Liver (tissue), 9 donors: ENCODE data around the gene JAG2. TPM values are rescaled to one million over a fixed set of nuclear protein-coding genes. Genes with fewer than 3 reads are reported as not detected.

Experiments used
- DNase-seq: peaks from one replicate; pipeline ENCODE4 v3.0.0-alpha.2; 2017; ENCODE audit warnings: low spot score
- H3K27ac ChIP-seq, 2 donors: one replicate each; pipeline ENCODE4 v1.7.0; 2013; ENCODE audit warnings: inconsistent platforms in 2 of 2, low read length in 2 of 2, control low read depth in 1 of 2, low read depth in 1 of 2, mild to moderate bottlenecking in 1 of 2
- H3K27me3 ChIP-seq, 4 donors: one replicate each; pipeline versions ENCODE4 v1.6.1 to v1.7.0; 2013; ENCODE audit warnings: low read length in 3 of 4, inconsistent platforms in 1 of 4, mild to moderate bottlenecking in 1 of 4, moderate library complexity in 1 of 4; ENCODE audit not compliant: control insufficient read depth in 4 of 4, insufficient read depth in 4 of 4
- H3K36me3 ChIP-seq, 4 donors: one replicate each; pipeline versions ENCODE4 v1.6.1 to v1.7.0; 2013; ENCODE audit warnings: low read length in 3 of 4, mild to moderate bottlenecking in 3 of 4, low read depth in 1 of 4, moderate library complexity in 1 of 4; ENCODE audit not compliant: control insufficient read depth in 4 of 4, insufficient read depth in 3 of 4
- H3K4me1 ChIP-seq, 4 donors: one replicate each; pipeline versions ENCODE4 v1.6.1 to v1.7.0; 2013; ENCODE audit warnings: low read length in 3 of 4, mild to moderate bottlenecking in 3 of 4, moderate library complexity in 1 of 4; ENCODE audit not compliant: control insufficient read depth in 4 of 4, insufficient read depth in 4 of 4
- H3K4me3 ChIP-seq, 3 donors: one replicate each; pipeline versions ENCODE4 v1.6.1 to v1.7.0; 2013; ENCODE audit warnings: low read length in 3 of 3, control low read depth in 1 of 3, low read depth in 1 of 3, mild to moderate bottlenecking in 1 of 3
- H3K9ac ChIP-seq, 2 donors: one replicate each; pipeline ENCODE4 v1.7.0; 2013; ENCODE audit warnings: low read length in 2 of 2, mild to moderate bottlenecking in 2 of 2, moderate library complexity in 2 of 2, control low read depth in 1 of 2, low read depth in 1 of 2
- H3K9me3 ChIP-seq, 4 donors: one replicate each; pipeline versions ENCODE4 v1.6.1 to v1.7.0; 2013; ENCODE audit warnings: low read length in 3 of 4; ENCODE audit not compliant: control insufficient read depth in 4 of 4
- ATF3 ChIP-seq: IDR thresholded peaks from 2 replicates; pipeline ENCODE4 v1.6.1; 2016; ENCODE audit warnings: antibody characterized with exemption
- CTCF ChIP-seq: fragments of 150-350 bp; IDR thresholded peaks from 2 replicates; pipeline ENCODE4 v1.5.1; 2017; ENCODE audit warnings: improper control_type of control experiment, low read depth, low read length; ENCODE audit not compliant: missing input control
- EGR1 ChIP-seq, 2 donors: IDR thresholded peaks; 2 replicates each; pipeline ENCODE4 v1.6.1; 2016 to 2018; ENCODE audit warnings: antibody characterized with exemption in 2 of 2, low read depth in 2 of 2
- FOXA1 ChIP-seq: IDR thresholded peaks from 2 replicates; pipeline ENCODE4 v1.6.1; 2016; ENCODE audit warnings: antibody characterized with exemption
- FOXA2 ChIP-seq: IDR thresholded peaks from 2 replicates; pipeline ENCODE4 v1.6.1; 2016; ENCODE audit warnings: antibody characterized with exemption
- GABPA ChIP-seq, 2 donors: IDR thresholded peaks in 1 of 2; conservative IDR thresholded peaks in 1 of 2; 2 replicates each; pipeline ENCODE4 v1.6.1; 2016; ENCODE audit warnings: antibody characterized with exemption in 2 of 2, mild to moderate bottlenecking in 1 of 2, moderate library complexity in 1 of 2
- HNF4A ChIP-seq, 2 donors: conservative IDR thresholded peaks; 2 replicates each; pipeline ENCODE4 v1.6.1; 2016; ENCODE audit warnings: antibody characterized with exemption in 2 of 2, mild to moderate bottlenecking in 2 of 2
- HNF4G ChIP-seq: IDR thresholded peaks from 2 replicates; pipeline ENCODE4 v1.6.1; 2016; ENCODE audit warnings: antibody characterized with exemption
- JUND ChIP-seq, 2 donors: IDR thresholded peaks; 2 replicates each; pipeline ENCODE4 v1.6.1; 2016; ENCODE audit warnings: antibody characterized with exemption in 2 of 2
- MAX ChIP-seq: IDR thresholded peaks from 2 replicates; pipeline ENCODE4 v1.6.1; 2016; ENCODE audit warnings: antibody characterized with exemption
- NR2F2 ChIP-seq: IDR thresholded peaks from 2 replicates; pipeline ENCODE4 v1.6.1; 2016; ENCODE audit warnings: antibody characterized with exemption
- RAD21 ChIP-seq, 2 donors: IDR thresholded peaks; 2 replicates each; pipeline ENCODE4 v1.6.1; 2016; ENCODE audit warnings: antibody characterized with exemption in 2 of 2, mild to moderate bottlenecking in 2 of 2
- REST ChIP-seq: IDR thresholded peaks from 2 replicates; pipeline ENCODE4 v1.6.1; 2016; ENCODE audit warnings: antibody characterized with exemption, mild to moderate bottlenecking
- RXRA ChIP-seq, 2 donors: IDR thresholded peaks; 2 replicates each; pipeline ENCODE4 v1.6.1; 2017 to 2018; ENCODE audit warnings: antibody characterized with exemption in 2 of 2, mild to moderate bottlenecking in 1 of 2
- SP1 ChIP-seq: IDR thresholded peaks from 2 replicates; pipeline ENCODE4 v1.6.1; 2018; ENCODE audit warnings: antibody characterized with exemption, mild to moderate bottlenecking
- TAF1 ChIP-seq: conservative IDR thresholded peaks from 2 replicates; pipeline ENCODE4 v1.6.1; 2016; ENCODE audit warnings: antibody characterized with exemption, mild to moderate bottlenecking
- YY1 ChIP-seq: IDR thresholded peaks from 2 replicates; pipeline ENCODE4 v1.6.1; 2016; ENCODE audit warnings: antibody characterized with exemption, mild to moderate bottlenecking
- ZBTB33 ChIP-seq: IDR thresholded peaks from 2 replicates; pipeline ENCODE4 v1.6.1; 2016; ENCODE audit warnings: antibody characterized with exemption
- WGBS: extraction: QIAGEN DNeasy Blood & Tissue Kit; methylation state at CpG from one replicate; pipeline ENCODE4 v1.1.7; 2013; 5-methylcytosine and 5-hydroxymethylcytosine counted together
- polyA plus RNA-seq, 2 donors: library from polyadenylated mRNA; stranded (reverse) in 1 of 2; unstranded in 1 of 2; fragments of 200-250 nt in 1 of 2; fragments of >200 nt in 1 of 2; fragmentation: Nextera tagmentation in 1 of 2; extraction: Ambion mirVana in 1 of 2; gene quantifications; one replicate each; pipeline versions ENCODE4 v1.2.1 to v1.2.3, GENCODE V29; 2013 to 2015
- total RNA-seq, 2 donors: library from RNA; depleted of rRNA; stranded (reverse); fragments of >200 nt; gene quantifications; one replicate each; pipeline ENCODE4 v1.2.3, GENCODE V29; 2014
- donor health status: healthy.
- donor health status: healthy.
- donor health status: healthy.
- donor health status: healthy.
- donor health status: healthy.

The JAG2 gene
- total and polyA plus RNA-seq, 4 donors: 0.24 to 1.0 (median 0.54) TPM

DNA sequence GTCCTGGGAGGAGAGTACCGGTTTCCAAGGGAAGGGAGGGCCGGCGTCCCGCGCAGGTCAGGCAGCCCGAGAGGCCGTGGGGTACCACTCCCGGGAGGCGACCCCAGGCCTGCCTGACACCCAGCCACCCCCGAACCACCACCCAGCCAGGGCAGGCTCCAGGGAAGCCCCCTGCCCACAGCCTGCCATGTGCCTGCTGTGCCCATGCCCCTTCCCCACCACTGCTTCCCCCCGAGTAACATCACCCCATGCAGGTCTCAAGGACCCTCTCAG is 10.2 kb upstream of the JAG2 start:
- H3K36me3 ChIP-seq: no peaks in the 10 kb centered on the region
- peaks cover 4 to 32% (median 14%) of the 10 kb centered on the region in 4 donors for H3K4me1 ChIP-seq
- no peak overlapping the region for H3K4me3 ChIP-seq
- H3K9me3 ChIP-seq: no peaks in the 10 kb centered on the region
- TF ChIP-seq YY1: no peak
- no peak for TF ChIP-seq FOXA1
- no peak for TF ChIP-seq MAX
- no peak for TF ChIP-seq HNF4G
- TF ChIP-seq RAD21 (IDR thresholded peaks at IDR 0.05): no peak
- DNase-seq: no peak
- H3K27me3 ChIP-seq: no peaks in the 10 kb centered on the region
- no peak overlapping the region for H3K27ac ChIP-seq
- WGBS: 95% methylated on average over 11 of the region's 11 CpGs
- H3K9ac ChIP-seq: no peak overlapping the region

DNA sequence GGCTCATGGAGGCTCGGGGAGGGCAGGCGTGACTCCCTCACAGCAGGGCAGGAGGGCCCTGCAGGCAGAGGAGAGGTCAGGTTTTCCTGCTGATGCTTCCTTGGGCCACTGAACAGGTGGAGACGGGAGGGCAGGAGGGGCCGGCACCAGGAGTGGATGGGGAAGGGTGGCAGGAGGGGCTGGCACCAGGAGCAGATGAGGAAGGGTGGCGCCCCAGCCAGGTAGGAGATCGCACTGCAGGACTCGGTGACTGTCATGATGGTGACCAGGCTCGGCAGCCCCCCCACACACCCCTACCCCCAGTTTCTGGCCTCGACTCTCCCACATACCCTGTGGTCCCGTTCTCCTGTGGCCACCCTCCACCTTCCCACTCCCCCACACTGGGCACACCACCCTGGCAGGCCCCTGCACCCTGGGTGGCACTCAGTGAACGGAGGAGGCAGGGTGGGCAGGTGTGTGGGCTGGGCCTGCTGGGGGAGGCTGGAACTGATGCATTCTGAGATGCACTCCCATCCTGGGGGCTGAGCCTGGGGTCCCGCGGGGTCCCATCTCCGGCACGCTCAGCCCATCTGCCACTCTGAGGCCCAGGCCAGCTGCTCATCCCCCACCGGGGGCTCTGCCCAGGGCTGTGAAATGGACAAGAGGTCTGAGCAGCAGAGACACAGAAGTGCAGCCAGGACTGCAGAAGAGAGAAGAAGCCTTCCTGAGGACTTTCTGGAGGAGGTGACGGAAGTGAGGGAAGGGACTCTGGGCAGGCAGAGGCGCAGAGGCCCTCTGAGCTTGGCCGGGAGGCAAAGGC is 9.7 kb upstream of the JAG2 start:
- Histone ChIP-seq H3K36me3 (no peaks in the 10 kb centered on the region), H3K9me3 (no peaks in the 10 kb centered on the region), H3K9ac (no peak overlapping the region), H3K27ac (no peak overlapping the region), H3K27me3 (no peaks in the 10 kb centered on the region), H3K4me3 (no peak overlapping the region), H3K4me1 (peaks cover 4 to 32% (median 14%) of the 10 kb centered on the region in 4 donors)
- WGBS: 90% methylated on average over 19 of the region's 19 CpGs
- DNase-seq: no peak
- TF ChIP-seq SP1 (no peak), REST (no peak), MAX (no peak), ZBTB33 (no peak), FOXA1 (no peak), RXRA (IDR thresholded peaks at IDR 0.05) (no peak), YY1 (no peak), JUND (IDR thresholded peaks at IDR 0.05) (no peak), RAD21 (IDR thresholded peaks at IDR 0.05) (no peak), HNF4A (conservative IDR thresholded peaks at IDR 0.05) (no peak), GABPA (IDR thresholded peaks at IDR 0.05 in 1 of 2, conservative IDR thresholded peaks at IDR 0.05 in 1 of 2) (no peak), FOXA2 (no peak), CTCF (no peak), TAF1 (no peak), ATF3 (no peak), HNF4G (no peak), NR2F2 (no peak), EGR1 (IDR thresholded peaks at IDR 0.05; ENCODE audit: low read depth in 2 of 2) (no peak)
